Mesenchymal stem cell (in vitro differentiated cells and primary cell): Measurements from ENCODE around the gene NPAS2.

ENCODE experiments used
- DNase-seq: peaks from one replicate; pipeline ENCODE4 v3.0.0-alpha.2; 2013
- H2AFZ ChIP-seq: one replicate; pipeline ENCODE4 v1.6.1; 2013; ENCODE audit warnings: low read depth, mild to moderate bottlenecking, control low read depth, inconsistent platforms, low read length, moderate library complexity
- H2AK5ac ChIP-seq: 2 replicates; pipeline ENCODE4 v1.6.1; 2013; ENCODE audit warnings: low read length, moderate library complexity, mild to moderate bottlenecking, inconsistent platforms; ENCODE audit not compliant: severe bottlenecking
- H2BK120ac ChIP-seq: one replicate; pipeline ENCODE4 v1.6.1; 2013; ENCODE audit warnings: low read depth, mild to moderate bottlenecking, inconsistent platforms, low read length, moderate library complexity
- H2BK12ac ChIP-seq, 2 experiments: one replicate each; pipeline ENCODE4 v1.6.1; 2013; ENCODE audit warnings: inconsistent platforms in 2 of 2, low read length in 2 of 2, mild to moderate bottlenecking in 2 of 2, moderate library complexity in 2 of 2, control low read depth in 1 of 2
- H2BK15ac ChIP-seq: one replicate; pipeline ENCODE4 v1.6.1; 2013; ENCODE audit warnings: mild to moderate bottlenecking, low read depth, inconsistent platforms; ENCODE audit not compliant: poor library complexity, severe bottlenecking
- H2BK5ac ChIP-seq: 2 replicates; pipeline ENCODE4 v1.6.1; 2013; ENCODE audit warnings: low read depth, mild to moderate bottlenecking, low read length, control low read depth, inconsistent platforms; ENCODE audit not compliant: poor library complexity, severe bottlenecking
- H3K14ac ChIP-seq, 2 experiments: one replicate each; pipeline ENCODE4 v1.6.1; 2013; ENCODE audit warnings: inconsistent platforms in 2 of 2, low read length in 2 of 2, control low read depth in 1 of 2, mild to moderate bottlenecking in 1 of 2, moderate library complexity in 1 of 2
- H3K18ac ChIP-seq, 2 experiments: one replicate each; pipeline ENCODE4 v1.6.1; 2013; ENCODE audit warnings: inconsistent platforms in 2 of 2, low read length in 2 of 2, control low read depth in 1 of 2, low read depth in 1 of 2, mild to moderate bottlenecking in 1 of 2
- H3K23ac ChIP-seq, 2 experiments: one replicate each; pipeline ENCODE4 v1.6.1; 2013; ENCODE audit warnings: inconsistent platforms in 2 of 2, low read length in 2 of 2, mild to moderate bottlenecking in 2 of 2, moderate library complexity in 2 of 2, control low read depth in 1 of 2
- H3K27ac ChIP-seq: 2 replicates; pipeline ENCODE4 v1.5.1; 2013; ENCODE audit warnings: mild to moderate bottlenecking, moderate library complexity, low read length, control low read depth, inconsistent platforms; ENCODE audit not compliant: poor library complexity, severe bottlenecking
- H3K27me3 ChIP-seq, 2 experiments: 2 replicates each; pipeline versions ENCODE4 v1.6.1 to v1.7.0; 2013; ENCODE audit warnings: low read length in 2 of 2, mild to moderate bottlenecking in 2 of 2, moderate library complexity in 2 of 2, control low read depth in 1 of 2, inconsistent platforms in 1 of 2; ENCODE audit not compliant: control insufficient read depth in 1 of 2, insufficient read depth in 1 of 2
- H3K36me3 ChIP-seq, 2 experiments: 2 replicates each; pipeline versions ENCODE4 v1.6.1 to v1.7.0; 2013; ENCODE audit warnings: low read length in 2 of 2, control low read depth in 1 of 2, inconsistent platforms in 1 of 2, low read depth in 1 of 2, mild to moderate bottlenecking in 1 of 2; ENCODE audit not compliant: insufficient read depth in 2 of 2, control insufficient read depth in 1 of 2
- H3K4ac ChIP-seq, 2 experiments: one replicate each; pipeline ENCODE4 v1.6.1; 2013; ENCODE audit warnings: inconsistent platforms in 2 of 2, low read length in 2 of 2, mild to moderate bottlenecking in 2 of 2, moderate library complexity in 2 of 2, control low read depth in 1 of 2, low read depth in 1 of 2
- H3K4me1 ChIP-seq: 2 replicates; pipeline ENCODE4 v1.6.1; 2013; ENCODE audit warnings: low read depth, low read length, control low read depth; ENCODE audit not compliant: control insufficient read depth, insufficient read depth
- H3K4me2 ChIP-seq: 2 replicates; pipeline ENCODE4 v1.6.1; 2013; ENCODE audit warnings: low read length, mild to moderate bottlenecking, inconsistent platforms; ENCODE audit not compliant: poor library complexity, severe bottlenecking
- H3K4me3 ChIP-seq, 2 experiments: 2 replicates each; pipeline versions ENCODE4 v1.5.1 to v1.7.0; 2013; ENCODE audit warnings: low read length in 2 of 2, mild to moderate bottlenecking in 2 of 2, control low read depth in 1 of 2, low read depth in 1 of 2; ENCODE audit not compliant: insufficient read depth in 1 of 2
- H3K79me1 ChIP-seq: replicated peaks from 2 replicates; pipeline ENCODE4 v1.6.1; 2013; ENCODE audit warnings: mild to moderate bottlenecking, control low read depth, low read length, inconsistent platforms; ENCODE audit not compliant: poor library complexity, severe bottlenecking
- H3K9ac ChIP-seq: 2 replicates; pipeline ENCODE4 v1.7.0; 2013; ENCODE audit warnings: mild to moderate bottlenecking, low read length, moderate library complexity
- H3K9me3 ChIP-seq: 2 replicates; pipeline ENCODE4 v1.7.0; 2013; ENCODE audit warnings: mild to moderate bottlenecking, low read length; ENCODE audit not compliant: control insufficient read depth
- H4K8ac ChIP-seq: one replicate; pipeline ENCODE4 v1.6.1; 2013; ENCODE audit warnings: inconsistent platforms, mild to moderate bottlenecking, low read length, moderate library complexity
- H4K91ac ChIP-seq: one replicate; pipeline ENCODE4 v1.6.1; 2013; ENCODE audit warnings: mild to moderate bottlenecking, low read length, inconsistent platforms
- WGBS: methylation state at CpG from one replicate; pipeline ENCODE4 v1.1.7; 2013; ENCODE audit warnings: mixed read lengths; 5-methylcytosine and 5-hydroxymethylcytosine counted together

NPAS2 gene

GRCh38 chr2:100983684-100984310 is 163.9 kb downstream of the NPAS2 start:
- Histone ChIP-seq H2BK120ac (no peak overlapping the region), H2BK5ac (no peak overlapping the region), H3K27ac (no peak overlapping the region), H3K4me1 (peaks cover 6% of the 10 kb centered on the region), H3K4me3 (no peak overlapping the region), H2BK15ac (peak overlapping the region; percentile 26), H3K4ac (no peak overlapping the region), H3K23ac (no peak overlapping the region), H3K4me2 (no peak overlapping the region), H4K8ac (no peak overlapping the region), H3K36me3 (peaks cover 2 to 26% of the 10 kb centered on the region in 2 experiments), H2BK12ac (no peak overlapping the region), H2AFZ (no peak overlapping the region), H3K79me1 (no peaks in the 10 kb centered on the region), H2AK5ac (no peak overlapping the region), H3K18ac (no peak overlapping the region), H3K14ac (no peak overlapping the region), H3K27me3 (peaks cover 0 to 3% of the 10 kb centered on the region in 2 experiments), H3K9me3 (no peaks in the 10 kb centered on the region), H3K9ac (no peak overlapping the region), H4K91ac (no peak overlapping the region)
- DNase-seq = peak; percentile 38
- WGBS = 69% methylated on average over 11 of the region's 11 CpGs

GRCh38 chr2:100984892-100985307 is 165.0 kb downstream of the NPAS2 start:
- WGBS = 31% methylated on average over 7 of the region's 7 CpGs
- H2BK15ac ChIP-seq = no peak overlapping the region
- H3K9ac ChIP-seq = no peak overlapping the region
- peaks cover 6% of the 10 kb centered on the region for H3K4me1 ChIP-seq
- H3K14ac ChIP-seq = no peak overlapping the region
- no peak overlapping the region for H2BK5ac ChIP-seq
- no peak overlapping the region for H3K4me2 ChIP-seq
- no peak overlapping the region for H2AK5ac ChIP-seq
- H3K27ac ChIP-seq = no peak overlapping the region
- H2AFZ ChIP-seq = no peak overlapping the region
- no peak overlapping the region for H3K4ac ChIP-seq
- no peak overlapping the region for H3K18ac ChIP-seq
- H3K4me3 ChIP-seq = no peak overlapping the region
- no peak overlapping the region for H4K8ac ChIP-seq
- peaks cover 0 to 3% of the 10 kb centered on the region in 2 experiments for H3K27me3 ChIP-seq
- H3K79me1 ChIP-seq = no peaks in the 10 kb centered on the region
- DNase-seq = peak; percentile 71
- no peaks in the 10 kb centered on the region for H3K9me3 ChIP-seq
- H2BK12ac ChIP-seq = no peak overlapping the region
- H4K91ac ChIP-seq = no peak overlapping the region
- H3K36me3 ChIP-seq = peaks cover 2 to 26% of the 10 kb centered on the region in 2 experiments
- H3K23ac ChIP-seq = no peak overlapping the region
- no peak overlapping the region for H2BK120ac ChIP-seq

GRCh38 chr2:100986157-100986556 is 166.2 kb downstream of the NPAS2 start:
- Histone ChIP-seq H3K27ac (no peak overlapping the region), H4K91ac (no peak overlapping the region), H2AFZ (no peak overlapping the region), H4K8ac (no peak overlapping the region), H3K4ac (no peak overlapping the region), H3K4me1 (peaks cover 4% of the 10 kb centered on the region), H2BK12ac (no peak overlapping the region), H2BK120ac (no peak overlapping the region), H3K4me3 (no peak overlapping the region), H3K9ac (no peak overlapping the region), H3K14ac (no peak overlapping the region), H3K23ac (no peak overlapping the region), H3K18ac (no peak overlapping the region), H3K79me1 (no peaks in the 10 kb centered on the region), H3K9me3 (no peaks in the 10 kb centered on the region), H2AK5ac (no peak overlapping the region), H2BK15ac (no peak overlapping the region), H3K27me3 (peaks cover 0 to 3% of the 10 kb centered on the region in 2 experiments), H2BK5ac (no peak overlapping the region), H3K4me2 (no peak overlapping the region), H3K36me3 (peaks cover 2 to 33% of the 10 kb centered on the region in 2 experiments)
- DNase-seq = no peak
- 93% methylated on average over 11 of the region's 11 CpGs for WGBS

DNA sequence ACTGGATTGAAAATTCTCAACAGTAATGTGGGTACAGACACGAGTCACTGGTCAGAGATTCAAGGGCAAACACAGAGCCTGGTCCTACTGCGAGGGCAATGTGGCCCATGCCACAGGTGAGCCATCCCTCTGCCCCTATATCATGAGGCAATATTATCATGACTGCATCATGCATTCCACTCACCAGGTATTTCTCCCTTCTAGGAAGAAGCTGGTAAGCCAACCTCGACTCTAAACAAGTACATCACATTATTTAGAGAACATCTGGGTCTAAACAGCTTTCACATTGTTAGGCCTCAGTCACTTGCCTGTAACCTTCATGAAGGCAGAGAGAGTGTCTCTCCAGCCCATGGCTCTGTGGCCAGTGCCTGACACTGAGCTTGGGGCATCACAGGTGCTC is 167.6 kb downstream of the NPAS2 start:
- H3K14ac ChIP-seq = no peak overlapping the region
- WGBS = 96% methylated on average over 3 of the region's 3 CpGs
- no peak overlapping the region for H3K18ac ChIP-seq
- no peak overlapping the region for H2AK5ac ChIP-seq
- no peak overlapping the region for H2BK5ac ChIP-seq
- H3K4ac ChIP-seq = no peak overlapping the region
- H3K79me1 ChIP-seq = no peaks in the 10 kb centered on the region
- H2BK15ac ChIP-seq = no peak overlapping the region
- H3K27me3 ChIP-seq = peaks cover 0 to 5% of the 10 kb centered on the region in 2 experiments
- H3K36me3 ChIP-seq = peaks cover under 1 to 23% of the 10 kb centered on the region in 2 experiments
- H3K27ac ChIP-seq = no peak overlapping the region
- no peak overlapping the region for H3K9ac ChIP-seq
- H3K4me1 ChIP-seq = peaks cover 4% of the 10 kb centered on the region
- no peak overlapping the region for H2AFZ ChIP-seq
- no peak overlapping the region for H4K91ac ChIP-seq
- H3K23ac ChIP-seq = no peak overlapping the region
- H3K4me3 ChIP-seq = no peak overlapping the region
- DNase-seq = no peak
- no peak overlapping the region for H3K4me2 ChIP-seq
- H2BK120ac ChIP-seq = no peak overlapping the region
- H2BK12ac ChIP-seq = no peak overlapping the region
- no peaks in the 10 kb centered on the region for H3K9me3 ChIP-seq
- H4K8ac ChIP-seq = no peak overlapping the region
